ENCODE data around the gene INTS6.

GRCh38 chr13:51328488-51328887, 124.3 kb downstream of the INTS6 start:
- TF ChIP-seq CTCF (IDR thresholded peaks at IDR 0.05) (no peak), POLR2A (IDR thresholded peaks at IDR 0.05) (no peak)

Measured in adrenal gland (tissue), 5 donors.